UCSD-AML1 (cell line): ENCODE results near the gene UGT1A7.

Source experiments
- DNase-seq: peaks from one replicate; lab custom pipeline; 2025; ENCODE audit not compliant: unreplicated experiment; lab: John Stamatoyannopoulos, UW

UGT1A7 gene

GRCh38 chr2:233760043-233760442 lies 78.3 kb downstream of the UGT1A7 start, which contains the start of gene UGT1A1:
UGT1A1 (plus strand) TSS chr2:233760270; CDS start chr2:233760288, 18 bp downstream.
- no peak for DNase-seq

DNA sequence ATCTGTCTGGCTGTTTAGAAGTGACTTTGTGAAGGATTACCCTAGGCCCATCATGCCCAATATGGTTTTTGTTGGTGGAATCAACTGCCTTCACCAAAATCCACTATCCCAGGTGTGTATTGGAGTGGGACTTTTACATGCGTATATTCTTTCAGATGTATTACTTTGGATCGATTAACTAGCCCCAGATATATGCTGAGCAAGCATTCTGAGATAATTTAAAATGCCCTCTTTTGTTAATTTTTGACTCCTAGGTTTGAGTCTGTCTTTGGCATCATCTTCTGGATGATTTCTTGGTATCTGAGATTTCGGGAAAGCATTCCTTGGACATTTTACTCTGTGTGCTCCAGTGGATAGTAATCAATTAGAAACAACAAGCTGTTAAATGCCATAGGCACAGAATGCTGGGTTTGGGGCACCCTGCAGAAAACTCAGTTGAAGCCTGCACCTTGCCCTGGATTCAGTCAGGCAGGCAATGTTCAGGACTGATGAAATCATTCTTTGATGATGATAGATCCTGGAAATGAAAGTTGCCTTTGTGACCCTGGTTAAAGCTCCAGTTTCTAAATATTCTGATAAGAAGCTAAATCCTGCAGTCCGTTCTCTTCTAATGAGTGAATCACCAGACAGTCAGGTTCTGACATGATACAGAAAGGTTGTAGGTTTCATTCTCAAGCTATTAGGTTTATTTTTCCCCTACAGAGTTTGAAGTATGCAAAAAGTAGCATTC lies 79.5 kb downstream of the UGT1A7 start:
- DNase-seq: no peak

- no peak for DNase-seq
Measured at GRCh38 chr2:233764264-233764663, 82.6 kb downstream of the UGT1A7 start.

DNA sequence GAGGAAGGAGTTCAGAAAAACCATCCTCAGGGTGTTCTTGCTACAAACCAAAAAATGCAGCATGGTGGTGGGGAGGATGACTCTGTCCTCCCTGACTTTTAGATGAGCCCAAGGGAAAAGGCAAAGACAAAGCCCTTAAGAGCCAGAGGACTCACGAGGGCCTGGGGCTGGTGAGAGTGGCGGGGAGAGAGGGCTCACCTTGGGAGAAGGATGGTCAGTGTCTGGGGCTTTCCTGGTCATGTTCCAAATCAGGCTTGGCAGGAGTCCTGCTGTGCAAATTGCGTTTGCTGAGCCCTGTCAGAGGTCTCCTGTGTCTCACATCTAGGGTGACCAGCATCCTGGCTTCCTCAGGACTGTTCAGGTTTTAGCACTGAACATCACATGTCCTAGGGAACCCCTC lies 83.1 kb downstream of the UGT1A7 start:
- DNase-seq: no peak

DNA sequence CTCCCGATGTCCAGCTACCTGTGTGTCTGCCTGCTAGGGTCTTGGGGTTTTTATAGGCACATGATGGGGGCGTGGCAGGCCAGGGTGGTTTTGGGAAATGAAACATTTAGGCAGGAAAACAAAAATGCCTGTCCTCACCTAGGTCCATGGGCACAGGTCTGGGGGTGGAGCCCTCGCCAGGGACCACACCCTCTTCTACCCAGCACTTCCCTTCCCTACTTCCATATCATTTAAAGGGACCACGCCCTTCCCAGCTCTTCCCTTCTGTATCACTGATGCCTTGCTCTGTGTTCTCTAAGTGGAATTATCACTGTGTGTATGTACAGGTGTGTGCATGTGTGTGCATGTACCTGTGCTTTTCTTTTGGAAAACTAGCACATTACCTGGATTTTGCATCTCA lies 84.7 kb downstream of the UGT1A7 start:
- no peak for DNase-seq

DNA sequence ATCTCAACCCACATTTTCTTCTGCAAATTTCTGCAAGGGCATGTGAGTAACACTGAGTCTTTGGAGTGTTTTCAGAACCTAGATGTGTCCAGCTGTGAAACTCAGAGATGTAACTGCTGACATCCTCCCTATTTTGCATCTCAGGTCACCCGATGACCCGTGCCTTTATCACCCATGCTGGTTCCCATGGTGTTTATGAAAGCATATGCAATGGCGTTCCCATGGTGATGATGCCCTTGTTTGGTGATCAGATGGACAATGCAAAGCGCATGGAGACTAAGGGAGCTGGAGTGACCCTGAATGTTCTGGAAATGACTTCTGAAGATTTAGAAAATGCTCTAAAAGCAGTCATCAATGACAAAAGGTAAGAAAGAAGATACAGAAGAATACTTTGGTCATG lies 86.4 kb downstream of the UGT1A7 start:
- no peak for DNase-seq

- DNase-seq: no peak
Measured at GRCh38 chr2:233769260-233769659, 87.6 kb downstream of the UGT1A7 start.

DNA sequence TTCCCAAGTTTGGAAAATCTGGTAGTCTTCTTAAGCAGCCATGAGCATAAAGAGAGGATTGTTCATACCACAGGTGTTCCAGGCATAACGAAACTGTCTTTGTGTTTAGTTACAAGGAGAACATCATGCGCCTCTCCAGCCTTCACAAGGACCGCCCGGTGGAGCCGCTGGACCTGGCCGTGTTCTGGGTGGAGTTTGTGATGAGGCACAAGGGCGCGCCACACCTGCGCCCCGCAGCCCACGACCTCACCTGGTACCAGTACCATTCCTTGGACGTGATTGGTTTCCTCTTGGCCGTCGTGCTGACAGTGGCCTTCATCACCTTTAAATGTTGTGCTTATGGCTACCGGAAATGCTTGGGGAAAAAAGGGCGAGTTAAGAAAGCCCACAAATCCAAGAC lies 90.5 kb downstream of the UGT1A7 start:
- DNase-seq: no peak

GRCh38 chr2:233772583-233772982 lies 90.9 kb downstream of the UGT1A7 start:
- no peak for DNase-seq

DNA sequence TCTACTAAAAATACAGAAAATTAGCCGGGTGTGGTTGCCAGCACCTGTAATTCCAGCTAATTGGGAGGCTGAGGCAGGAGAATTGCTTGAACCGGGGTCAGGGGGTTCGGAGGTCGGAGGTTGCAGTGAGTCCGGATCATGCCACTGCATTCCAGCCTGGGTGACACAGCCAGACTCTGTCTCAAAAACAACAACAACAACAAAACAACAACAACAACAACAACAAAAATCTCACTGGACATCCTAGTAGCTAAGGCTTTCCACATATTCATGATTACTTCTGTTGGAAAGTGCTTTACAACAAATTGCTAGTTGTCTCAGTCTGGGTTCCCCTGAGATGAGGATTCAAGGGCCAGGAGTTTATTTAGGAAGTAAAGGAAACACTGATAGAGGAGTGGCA lies 92.2 kb downstream of the UGT1A7 start:
- DNase-seq: no peak

DNA sequence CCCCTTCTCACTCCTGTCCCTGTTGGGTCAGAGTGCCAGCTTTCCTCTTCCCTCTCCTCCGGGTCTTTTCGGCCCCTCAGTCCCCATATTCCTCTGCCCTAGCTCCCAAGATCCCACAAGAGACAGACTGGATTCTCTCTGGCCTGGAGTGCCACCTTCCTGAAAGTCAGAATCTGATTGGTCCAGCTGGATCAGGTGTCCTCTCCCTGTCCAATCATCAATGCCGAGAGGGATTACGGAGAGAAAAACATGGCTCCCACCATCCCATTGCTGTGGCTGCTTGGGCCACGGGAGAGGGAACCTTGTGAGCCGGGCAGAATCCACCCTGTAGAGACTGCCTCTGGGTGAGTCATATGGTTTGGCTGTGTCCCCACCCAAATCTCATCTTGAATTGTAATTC lies 93.7 kb downstream of the UGT1A7 start:
- DNase-seq: no peak

GRCh38 chr2:233778030-233778429 lies 96.3 kb downstream of the UGT1A7 start, which contains the start of gene MROH2A:
MROH2A (plus strand) TSS chr2:233778330; CDS start chr2:233779359, 1,029 bp downstream.
- DNase-seq: no peak

DNA sequence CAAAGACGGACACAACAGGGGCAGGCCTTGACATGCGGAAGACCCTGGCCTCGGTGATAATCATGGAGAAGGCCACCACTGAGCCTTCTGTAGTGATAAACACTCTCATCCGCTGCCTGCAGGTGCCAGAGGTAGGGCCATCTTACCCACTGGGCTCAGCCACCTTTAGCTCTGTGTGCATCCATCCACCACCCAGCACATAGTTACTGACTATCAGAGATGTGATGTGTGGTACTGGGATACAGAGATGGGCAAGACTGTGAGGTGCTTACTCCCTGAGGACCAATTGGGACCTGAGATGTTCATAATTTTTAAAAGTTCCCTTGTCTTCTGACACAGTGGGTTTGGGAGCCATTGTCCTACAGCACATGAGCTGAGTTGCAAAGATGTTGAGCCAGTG lies 98.0 kb downstream of the UGT1A7 start:
- DNase-seq: no peak

GRCh38 chr2:233780771-233781170 lies 99.1 kb downstream of the UGT1A7 start:
- DNase-seq: no peak

- DNase-seq: no peak
Measured at GRCh38 chr2:233789554-233789953, 107.9 kb downstream of the UGT1A7 start.

DNA sequence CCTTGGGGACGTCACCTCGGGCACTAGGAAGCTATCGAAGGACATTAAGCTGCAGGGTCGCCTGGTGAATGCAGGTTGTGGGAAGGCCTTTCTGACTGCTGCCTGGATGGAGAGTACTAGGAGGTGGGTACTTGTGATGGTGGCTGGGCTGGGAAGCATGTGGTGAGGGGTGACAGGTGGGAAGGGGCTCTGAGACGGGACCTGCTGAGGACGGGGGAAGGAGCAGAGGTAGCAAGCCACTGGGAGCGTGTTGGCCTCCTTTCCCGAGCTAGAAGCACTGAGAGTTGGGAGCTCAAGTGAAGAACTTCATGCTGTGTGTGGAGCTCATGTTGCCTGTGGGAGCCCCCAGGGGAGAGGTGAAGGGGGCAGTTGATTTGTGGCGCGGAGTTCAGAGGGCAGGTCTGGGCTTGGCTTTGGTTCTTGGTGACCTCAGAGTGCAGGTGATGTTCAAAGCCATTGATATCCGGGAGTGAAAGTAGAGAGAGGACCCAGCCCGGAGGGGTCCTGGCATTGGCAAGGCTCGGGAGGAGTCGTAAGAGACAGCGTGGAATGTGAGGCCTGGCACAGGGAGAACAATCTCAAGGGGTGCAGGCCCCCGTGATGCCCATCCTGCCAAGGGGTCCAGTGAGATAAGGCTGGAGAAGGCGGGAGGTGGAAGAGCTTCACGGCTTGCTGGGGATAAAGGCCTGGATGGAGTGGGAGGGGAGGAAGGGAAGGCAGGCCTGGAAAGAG lies 109.6 kb downstream of the UGT1A7 start:
- no peak for DNase-seq

DNA sequence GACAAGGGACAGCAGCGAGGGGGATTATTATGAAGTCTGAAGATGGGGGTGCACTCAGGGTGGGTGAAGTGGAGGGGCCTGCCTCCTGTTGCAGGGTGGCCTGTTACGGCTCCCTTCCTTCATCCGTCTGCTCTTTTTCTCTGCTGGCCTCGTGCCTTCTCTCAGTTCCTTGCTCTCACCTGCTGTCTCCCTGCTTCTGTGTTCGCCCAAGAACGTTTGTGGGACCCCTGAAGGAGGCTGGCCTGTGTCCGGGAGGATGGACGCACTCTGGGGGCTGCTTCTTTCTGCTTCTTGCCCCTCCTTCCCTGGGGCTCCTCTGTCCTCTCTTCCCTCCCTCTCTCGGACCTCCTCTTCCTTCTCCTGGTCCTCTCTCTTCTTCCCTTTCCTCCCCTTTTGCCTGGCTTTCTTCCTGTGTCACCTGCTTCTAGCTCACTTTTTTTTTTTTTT lies 110.2 kb downstream of the UGT1A7 start:
- no peak for DNase-seq

DNA sequence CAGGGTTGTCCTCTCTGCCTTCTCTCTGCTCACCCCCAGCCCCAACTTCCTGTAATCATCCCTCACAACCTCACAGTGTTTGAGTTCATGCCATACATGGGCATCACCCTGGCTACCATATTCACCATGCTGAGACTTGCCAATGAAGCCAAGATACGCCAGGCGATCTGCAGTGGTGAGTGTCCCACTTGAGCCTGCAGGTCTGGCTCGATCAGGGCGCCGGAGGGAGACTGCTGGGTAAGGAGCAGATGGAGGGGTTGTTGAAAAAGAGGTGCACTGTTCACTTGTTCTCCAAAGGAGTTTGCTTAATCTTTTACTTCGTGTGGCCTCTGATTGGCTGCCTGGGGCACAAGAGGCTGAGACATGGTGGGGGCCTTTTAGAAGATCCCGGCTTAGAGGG lies 111.0 kb downstream of the UGT1A7 start:
- no peak for DNase-seq

- no peak for DNase-seq
Measured at GRCh38 chr2:233793465-233794127, 111.9 kb downstream of the UGT1A7 start.

- DNase-seq: no peak
Measured at GRCh38 chr2:233794128-233794658, 112.5 kb downstream of the UGT1A7 start.

- no peak for DNase-seq
Measured at GRCh38 chr2:233795735-233796171, 114.1 kb downstream of the UGT1A7 start.
